SK-N-SH treated with all-trans-retinoic acid at 6 μM for 48 hours (cell line): ENCODE measurements around the gene MEGF9.

Experiments
- ARNTL ChIP-seq: fragments of 450-650 bp; formaldehyde crosslinking; IDR thresholded peaks from 2 replicates; pipeline ENCODE4 v1.5.0; 2020; ENCODE audit warnings: low read depth, mild to moderate bottlenecking, moderate library complexity, borderline replicate concordance
- BACH2 ChIP-seq: fragments of 250-450 bp; sonication (Bioruptor Pico); IDR thresholded peaks from 2 replicates; pipeline ENCODE4 v1.9.0; 2021; ENCODE audit warnings: mild to moderate bottlenecking, borderline replicate concordance
- GLIS3 ChIP-seq: fragments of 250-450 bp; sonication (Bioruptor Pico); IDR thresholded peaks from 2 replicates; pipeline ENCODE4 v1.5.0; 2020; ENCODE audit warnings: mild to moderate bottlenecking, moderate library complexity
- OSR1 ChIP-seq: fragments of 250-450 bp; sonication (Bioruptor Pico); IDR thresholded peaks from 2 replicates; pipeline ENCODE4 v1.8.0; 2022; ENCODE audit warnings: moderate library complexity, mild to moderate bottlenecking, inconsistent platforms
- PATZ1 ChIP-seq: fragments of 250-450 bp; sonication (Bioruptor Pico); IDR thresholded peaks from 2 replicates; pipeline ENCODE4 v1.8.0; 2020; ENCODE audit warnings: mild to moderate bottlenecking, moderate library complexity, borderline replicate concordance
- RARB ChIP-seq: fragments of 250-450 bp; sonication (Bioruptor Pico); IDR thresholded peaks from 2 replicates; pipeline ENCODE4 v1.8.0; 2021; ENCODE audit warnings: mild to moderate bottlenecking, moderate library complexity
- TOX ChIP-seq: fragments of 250-450 bp; sonication (Bioruptor Pico); IDR thresholded peaks from 2 replicates; pipeline ENCODE4 v1.8.0; 2021; ENCODE audit warnings: mild to moderate bottlenecking, moderate library complexity, borderline replicate concordance
- ZFP3 ChIP-seq: fragments of 250-450 bp; sonication (Bioruptor Pico); IDR thresholded peaks from 2 replicates; pipeline ENCODE4 v1.5.0; 2020; ENCODE audit warnings: mild to moderate bottlenecking, moderate library complexity
- ZFP30 ChIP-seq: fragments of 450-650 bp; formaldehyde crosslinking; IDR thresholded peaks from 2 replicates; pipeline ENCODE4 v1.5.0; 2022; ENCODE audit warnings: mild to moderate bottlenecking, moderate library complexity
- ZNF565 ChIP-seq: fragments of 450-650 bp; formaldehyde crosslinking; conservative IDR thresholded peaks from 2 replicates; pipeline ENCODE4 v1.5.0; 2020; ENCODE audit warnings: low read depth, mild to moderate bottlenecking, moderate library complexity
- ZNF8 ChIP-seq: fragments of 450-650 bp; formaldehyde crosslinking; IDR thresholded peaks from 2 replicates; pipeline ENCODE4 v1.5.0; 2020; ENCODE audit warnings: mild to moderate bottlenecking, moderate library complexity

DNA sequence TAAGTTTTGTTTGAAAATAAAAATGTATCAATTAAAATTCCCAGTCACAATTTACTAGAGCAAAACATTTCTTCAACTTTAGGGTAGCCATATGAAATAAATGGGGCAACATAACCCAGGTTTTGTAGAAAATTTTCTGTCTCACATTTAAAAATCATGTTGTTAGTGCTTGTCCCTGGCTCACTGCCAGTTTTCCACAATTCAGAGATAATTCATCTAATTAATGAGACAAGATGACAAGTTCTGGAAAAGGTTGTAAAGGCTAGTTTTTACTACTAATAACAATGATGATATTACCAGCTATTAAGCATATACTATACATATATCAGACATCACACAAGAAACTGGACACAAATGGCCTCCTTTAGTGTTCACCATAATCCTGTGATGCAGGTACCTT is 45.9 kb downstream of the MEGF9 start:
- TF ChIP-seq ZNF8 (CRISPR knock-in tag) (no peak), OSR1 (CRISPR knock-in tag) (no peak), TOX (CRISPR knock-in tag) (no peak), ARNTL (CRISPR knock-in tag) (no peak), GLIS3 (CRISPR knock-in tag) (no peak), ZFP30 (CRISPR knock-in tag) (no peak), PATZ1 (no peak), RARB (CRISPR knock-in tag) (no peak), ZFP3 (no peak), BACH2 (CRISPR knock-in tag) (no peak), ZNF565 (no peak)
